HCT116 (cell line): ENCODE data around the gene EIF5B. TPM values are rescaled to one million over a fixed set of nuclear protein-coding genes. Genes with fewer than 3 reads are reported as not detected.

ENCODE experiments used
- ATAC-seq: fragments of 200-7000 bp; cut with Tn5 transposase; 2 replicates; pipeline ENCODE4 v1.9.1; 2020; ENCODE audit warnings: mild to moderate bottlenecking, moderate library complexity
- BruUV-seq: library from RNA; stranded (reverse); fragments of 400-500 nt; replicated peaks from 2 replicates; lab custom pipeline; 2021; lab: Mats Ljungman, UMichigan
- CTCF ChIA-PET: fragments of 300-600 bp; sonication (Branson Sonifier 250); formaldehyde crosslinking; loops from one replicate; lab custom pipeline; 2021; ENCODE audit warnings: antibody characterized with exemption; lab: Charles Lee
- POLR2A ChIA-PET: fragments of 300-600, 350-600 bp; sonication (Branson Sonifier 250); formaldehyde crosslinking; loops from one replicate; lab custom pipeline; 2021; ENCODE audit warnings: antibody characterized with exemption; lab: Charles Lee
- RAD21 ChIA-PET, 2 experiments: fragments of 300-600 bp; sonication (Branson Sonifier 250); formaldehyde crosslinking; loops; one replicate each; lab custom pipeline; 2023; ENCODE audit warnings: low total read pairs in 2 of 2; ENCODE audit not compliant: uncharacterized antibody in 2 of 2, unreplicated experiment in 2 of 2, low non-redundant PET in 1 of 2; lab: Charles Lee
- DNase-seq: peaks from one replicate; pipeline ENCODE4 v3.0.0-alpha.2; 2010; ENCODE audit warnings: low read depth, low spot score
- H2AFZ ChIP-seq: fragments of 200-600 bp; shearing (Covaris generic), sonication (generic); 2 replicates; pipeline ENCODE4 v1.6.1; 2017; ENCODE audit warnings: low read depth, mixed run types, mixed read lengths, antibody characterized with exemption, low read length; ENCODE audit not compliant: poor library complexity, severe bottlenecking
- H3K27ac ChIP-seq: 2 replicates; pipeline ENCODE4 v1.5.1; 2012; ENCODE audit warnings: low read depth, low read length
- H3K27me3 ChIP-seq: fragments of 200-600 bp; sonication (generic); 2 replicates; pipeline ENCODE4 v1.6.1; 2016; ENCODE audit warnings: mixed run types, low read length, mixed read lengths; ENCODE audit not compliant: insufficient read depth
- H3K36me3 ChIP-seq, 2 experiments: fragments of 200-500 bp in 1 of 2; fragments of 200-600 bp in 1 of 2; sonication (Bioruptor generic) in 1 of 2; sonication (generic) in 1 of 2; 2 replicates each; pipeline versions ENCODE4 v1.5.1 to v1.6.1; 2014 to 2016; ENCODE audit warnings: low read length in 2 of 2, inconsistent platforms in 1 of 2, mixed read lengths in 1 of 2, mixed run types in 1 of 2; ENCODE audit not compliant: insufficient read depth in 2 of 2, control insufficient read depth in 1 of 2
- H3K4me1 ChIP-seq, 2 experiments: fragments of 200-600 bp in 1 of 2; sonication (generic) in 1 of 2; 2 replicates each; pipeline versions ENCODE4 v1.5.1 to v1.6.1; 2012 to 2017; ENCODE audit warnings: low read length in 2 of 2, inconsistent platforms in 1 of 2, mild to moderate bottlenecking in 1 of 2, mixed read lengths in 1 of 2, mixed run types in 1 of 2, moderate library complexity in 1 of 2; ENCODE audit not compliant: insufficient read depth in 2 of 2, control insufficient read depth in 1 of 2
- H3K4me2 ChIP-seq: fragments of 200-600 bp; sonication (generic); 2 replicates; pipeline ENCODE4 v1.6.1; 2017; ENCODE audit warnings: mixed run types, low read length, mixed read lengths
- H3K4me3 ChIP-seq, 2 experiments: fragments of 200-600 bp in 1 of 2; sonication (generic) in 1 of 2; replicated peaks in 1 of 2; 2 replicates each; pipeline ENCODE4 v1.5.1; 2011 to 2016; ENCODE audit warnings: low read length in 2 of 2, control low read depth in 1 of 2, low read depth in 1 of 2, mild to moderate bottlenecking in 1 of 2, mixed read lengths in 1 of 2, mixed run types in 1 of 2
- H3K79me2 ChIP-seq: fragments of 200-600 bp; sonication (generic); 2 replicates; pipeline ENCODE4 v1.6.1; 2017; ENCODE audit warnings: mild to moderate bottlenecking, mixed run types, low read length, moderate library complexity, mixed read lengths; ENCODE audit not compliant: insufficient read depth
- H3K9ac ChIP-seq: fragments of 200-600 bp; sonication (generic); 2 replicates; pipeline ENCODE4 v1.6.1; 2016; ENCODE audit warnings: low read length, mixed read lengths
- H3K9me2 ChIP-seq: fragments of 200-600 bp; sonication (generic), shearing (Covaris generic); 2 replicates; pipeline ENCODE4 v1.6.1; 2017; ENCODE audit warnings: mixed run types, mild to moderate bottlenecking, moderate library complexity; ENCODE audit not compliant: insufficient read depth
- H3K9me3 ChIP-seq, 2 experiments: fragments of 200-500 bp in 1 of 2; fragments of 200-600 bp in 1 of 2; sonication (Bioruptor generic) in 1 of 2; sonication (generic) in 1 of 2; 2 replicates each; pipeline ENCODE4 v1.6.1; 2014 to 2017; ENCODE audit warnings: low read length in 2 of 2, mixed read lengths in 2 of 2, inconsistent platforms in 1 of 2, low read depth in 1 of 2, mild to moderate bottlenecking in 1 of 2, mixed run types in 1 of 2, moderate library complexity in 1 of 2; ENCODE audit not compliant: control insufficient read depth in 1 of 2, insufficient read depth in 1 of 2
- H4K20me1 ChIP-seq: fragments of 200-600 bp; sonication (generic), shearing (Covaris generic); 2 replicates; pipeline ENCODE4 v1.6.1; 2017; ENCODE audit warnings: mixed run types, mild to moderate bottlenecking, moderate library complexity; ENCODE audit not compliant: insufficient read depth
- CBX3 ChIP-seq: IDR thresholded peaks from 2 replicates; pipeline ENCODE4 v1.6.1; 2012; ENCODE audit warnings: low read depth
- CEBPB ChIP-seq: IDR thresholded peaks from 2 replicates; pipeline ENCODE4 v1.6.1; 2012; ENCODE audit warnings: low read depth
- POLR2AphosphoS5 ChIP-seq: IDR thresholded peaks from 2 replicates; pipeline ENCODE4 v1.6.1; 2011; ENCODE audit warnings: mild to moderate bottlenecking, low read depth, low read length, moderate library complexity
- SIN3A ChIP-seq: IDR thresholded peaks from 2 replicates; pipeline ENCODE4 v1.6.1; 2012; ENCODE audit warnings: low read depth
- SP1 ChIP-seq: IDR thresholded peaks from 2 replicates; pipeline ENCODE4 v1.6.1; 2012; ENCODE audit warnings: low read depth
- intact Hi-C: fragments of 100-400 bp; cut with micrococcal nuclease; formaldehyde crosslinking; loops from 2 replicates; pipeline ENCODE4 v1.10.0; 2022
- total RNA-seq: library from RNA; stranded (reverse); gene quantifications from one replicate; pipeline ENCODE4 v1.2.1, GENCODE V29; 2021; ENCODE audit not compliant: unreplicated experiment
- TF ChIP-seq, protein P1 (sequence below): IDR thresholded peaks from 2 replicates; pipeline ENCODE4 v1.6.1; 2011; ENCODE audit warnings: mild to moderate bottlenecking, low read length, moderate library complexity; ENCODE audit not compliant: insufficient replicate concordance; ENCODE audit errors: extremely low read depth

The EIF5B gene
- total RNA-seq, 1 experiment from 2014 or later = 65.9 TPM

DNA sequence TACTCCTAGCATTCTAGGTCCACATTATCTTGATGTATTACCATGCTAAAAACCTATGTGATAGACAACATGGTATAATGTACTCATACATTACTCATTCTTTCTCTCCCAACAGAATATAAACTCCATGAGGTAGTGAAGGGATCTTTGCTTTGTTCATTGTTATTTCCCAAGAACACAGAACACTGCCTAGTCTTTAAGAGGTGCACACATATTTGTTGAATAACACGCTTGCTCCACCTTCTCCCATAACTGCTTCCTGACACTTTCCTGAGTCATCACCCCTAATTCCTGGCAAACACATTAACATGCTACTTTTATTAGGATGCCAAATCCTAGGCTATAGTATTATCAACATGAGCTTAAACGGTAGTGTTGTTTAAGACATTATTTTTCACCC, 111.4 kb downstream of the EIF5B start:
- intact Hi-C loops = no loop called here
- Histone ChIP-seq H3K9me3 (no peaks in the 10 kb centered on the region), H3K9ac (no peak overlapping the region), H3K27me3 (no peaks in the 10 kb centered on the region), H3K27ac (no peak overlapping the region), H3K79me2 (peaks cover 75% of the 10 kb centered on the region), H3K4me3 (no peak overlapping the region), H3K4me2 (no peak overlapping the region), H3K4me1 (peaks cover 0 to 6% of the 10 kb centered on the region in 2 experiments; a peak in 1 of 4 replicates), H3K9me2 (no peaks in the 10 kb centered on the region), H4K20me1 (0 out of 2 replicates have a peak, but pooled peaks cover 10% of the 10 kb centered on the region), H2AFZ (no peak overlapping the region), H3K36me3 (peaks cover 6% of the 10 kb centered on the region in 2 experiments; a peak in 1 of 4 replicates)
- ATAC-seq = peak; percentile 42; the same call in 1 of the 2 replicates
- POLR2A ChIA-PET = no interaction called here
- CTCF ChIA-PET = no interaction called here
- RAD21 ChIA-PET = no interaction called here
- DNase-seq = no peak
- no TSS peak for BruUV-seq
- no peak for TF ChIP-seq POLR2AphosphoS5

DNA sequence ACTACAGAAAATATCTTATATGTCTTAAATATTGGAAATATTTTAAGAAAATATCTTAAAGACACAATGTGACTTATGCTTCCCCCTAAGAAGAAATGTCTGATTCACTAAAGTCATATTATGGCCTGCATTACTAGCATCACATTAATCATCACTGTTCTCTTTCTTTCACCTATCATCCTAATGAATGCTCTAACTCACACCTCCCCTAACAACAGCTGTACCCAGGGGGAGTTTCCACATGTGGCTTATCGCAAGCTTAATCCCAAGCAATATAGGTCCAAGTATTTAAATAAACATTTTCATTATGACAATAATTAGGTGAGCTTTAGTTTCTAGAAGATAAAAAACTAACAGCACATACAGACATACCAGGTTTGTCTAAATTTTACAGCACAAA, 113.0 kb downstream of the EIF5B start:
- POLR2A ChIA-PET = no interaction called here
- Histone ChIP-seq H3K9me2 (no peaks in the 10 kb centered on the region), H3K4me3 (no peak overlapping the region), H3K4me2 (no peak overlapping the region), H2AFZ (no peak overlapping the region), H3K36me3 (peaks cover 6 to 7% of the 10 kb centered on the region in 2 experiments; a peak in 1 of 4 replicates), H3K9ac (no peak overlapping the region), H3K27ac (no peak overlapping the region), H3K4me1 (peaks cover 0 to 6% of the 10 kb centered on the region in 2 experiments; a peak in 1 of 4 replicates), H3K27me3 (no peaks in the 10 kb centered on the region), H3K79me2 (peaks cover 78% of the 10 kb centered on the region), H3K9me3 (no peaks in the 10 kb centered on the region), H4K20me1 (0 out of 2 replicates have a peak, but pooled peaks cover 5% of the 10 kb centered on the region)
- no peak for DNase-seq
- intact Hi-C loops = no loop called here
- no TSS peak for BruUV-seq
- CTCF ChIA-PET = no interaction called here
- TF ChIP-seq SIN3A (no peak), SP1 (no peak), CBX3 (no peak), CEBPB (no peak)
- TF ChIP-seq, protein P1, sequence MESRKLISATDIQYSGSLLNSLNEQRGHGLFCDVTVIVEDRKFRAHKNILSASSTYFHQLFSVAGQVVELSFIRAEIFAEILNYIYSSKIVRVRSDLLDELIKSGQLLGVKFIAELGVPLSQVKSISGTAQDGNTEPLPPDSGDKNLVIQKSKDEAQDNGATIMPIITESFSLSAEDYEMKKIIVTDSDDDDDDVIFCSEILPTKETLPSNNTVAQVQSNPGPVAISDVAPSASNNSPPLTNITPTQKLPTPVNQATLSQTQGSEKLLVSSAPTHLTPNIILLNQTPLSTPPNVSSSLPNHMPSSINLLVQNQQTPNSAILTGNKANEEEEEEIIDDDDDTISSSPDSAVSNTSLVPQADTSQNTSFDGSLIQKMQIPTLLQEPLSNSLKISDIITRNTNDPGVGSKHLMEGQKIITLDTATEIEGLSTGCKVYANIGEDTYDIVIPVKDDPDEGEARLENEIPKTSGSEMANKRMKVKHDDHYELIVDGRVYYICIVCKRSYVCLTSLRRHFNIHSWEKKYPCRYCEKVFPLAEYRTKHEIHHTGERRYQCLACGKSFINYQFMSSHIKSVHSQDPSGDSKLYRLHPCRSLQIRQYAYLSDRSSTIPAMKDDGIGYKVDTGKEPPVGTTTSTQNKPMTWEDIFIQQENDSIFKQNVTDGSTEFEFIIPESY = no peak
- RAD21 ChIA-PET = no interaction called here
- no peak for ATAC-seq

Other genes with a start within 250 kb of the EIF5B start
- 1.9 TPM for gene C2orf15, start 195.7 kb upstream of the EIF5B start, total RNA-seq
- gene TSGA10, start 182.4 kb upstream of the EIF5B start, total RNA-seq = 6.6 TPM
- gene LIPT1, start 182.4 kb upstream of the EIF5B start, total RNA-seq = 8.5 TPM
- gene MITD1, start 156.3 kb upstream of the EIF5B start, total RNA-seq = 20.7 TPM
- 38.1 TPM for gene MRPL30, start 156.2 kb upstream of the EIF5B start, total RNA-seq
- 0.27 TPM for gene LYG2, start 81.7 kb upstream of the EIF5B start, total RNA-seq
- 3.8 TPM for gene LYG1, start 36.2 kb upstream of the EIF5B start, total RNA-seq
- 18.3 TPM for gene TXNDC9, start 1.1 kb upstream of the EIF5B start, total RNA-seq
- 34.3 TPM for gene REV1, start 152.6 kb downstream of the EIF5B start, total RNA-seq